ENCODE data around the gene NPHP4.

NPHP4 gene

DNA sequence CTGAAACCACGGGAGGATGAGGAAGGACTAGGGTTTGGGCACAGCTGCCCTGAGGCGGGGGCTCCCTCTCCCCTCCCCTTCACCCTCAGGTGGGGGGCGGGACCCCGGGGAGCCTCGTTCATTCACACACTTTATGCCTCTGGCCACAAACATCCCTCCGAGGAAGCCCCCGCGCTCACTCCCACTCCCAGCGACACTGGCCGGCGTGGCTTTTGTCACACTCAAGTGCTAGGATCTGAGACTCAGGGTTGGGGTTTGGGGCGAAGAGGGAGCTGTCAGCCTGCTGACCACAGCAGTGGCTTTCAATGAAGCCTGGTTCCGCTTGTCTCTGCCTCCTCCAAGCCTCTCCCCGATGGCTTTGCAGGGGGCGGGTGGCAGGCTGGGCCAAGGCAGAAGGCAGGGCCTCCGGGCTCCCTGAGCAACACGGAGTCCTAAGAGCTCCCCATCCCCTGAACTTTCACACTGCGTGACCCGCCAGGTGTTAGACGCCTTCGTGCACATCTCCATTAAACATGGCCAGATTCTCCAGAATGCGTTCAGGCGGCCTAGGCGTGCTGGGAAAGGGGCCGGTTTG lies 178.1 kb downstream of the NPHP4 start:
- H3K36me3 ChIP-seq (ENCODE audit: insufficient read depth, low read length): no peaks in the 10 kb centered on the region
- no peaks in the 10 kb centered on the region for H3K79me2 ChIP-seq (ENCODE audit: insufficient read depth, low read length)
- H3F3A ChIP-seq (ENCODE audit: insufficient read depth, low read length): no peaks in the 10 kb centered on the region
- H3K4me2 ChIP-seq (ENCODE audit: low read length): no peak overlapping the region
- no peaks in the 10 kb centered on the region for H3K9me2 ChIP-seq (ENCODE audit: low read depth, low read length)
- H3K9me3 ChIP-seq (ENCODE audit: low read length): no peaks in the 10 kb centered on the region
- no peak overlapping the region for H3K4me3 ChIP-seq (ENCODE audit: low read depth, low read length, poor library complexity, severe bottlenecking)
- no peaks in the 10 kb centered on the region for H3K27me3 ChIP-seq (ENCODE audit: insufficient read depth, low read length)
- no peak overlapping the region for H2AFZ ChIP-seq (ENCODE audit: low read length)
- no peaks in the 10 kb centered on the region for H4K20me1 ChIP-seq (ENCODE audit: insufficient read depth, low read length)
- TF ChIP-seq, protein P1, sequence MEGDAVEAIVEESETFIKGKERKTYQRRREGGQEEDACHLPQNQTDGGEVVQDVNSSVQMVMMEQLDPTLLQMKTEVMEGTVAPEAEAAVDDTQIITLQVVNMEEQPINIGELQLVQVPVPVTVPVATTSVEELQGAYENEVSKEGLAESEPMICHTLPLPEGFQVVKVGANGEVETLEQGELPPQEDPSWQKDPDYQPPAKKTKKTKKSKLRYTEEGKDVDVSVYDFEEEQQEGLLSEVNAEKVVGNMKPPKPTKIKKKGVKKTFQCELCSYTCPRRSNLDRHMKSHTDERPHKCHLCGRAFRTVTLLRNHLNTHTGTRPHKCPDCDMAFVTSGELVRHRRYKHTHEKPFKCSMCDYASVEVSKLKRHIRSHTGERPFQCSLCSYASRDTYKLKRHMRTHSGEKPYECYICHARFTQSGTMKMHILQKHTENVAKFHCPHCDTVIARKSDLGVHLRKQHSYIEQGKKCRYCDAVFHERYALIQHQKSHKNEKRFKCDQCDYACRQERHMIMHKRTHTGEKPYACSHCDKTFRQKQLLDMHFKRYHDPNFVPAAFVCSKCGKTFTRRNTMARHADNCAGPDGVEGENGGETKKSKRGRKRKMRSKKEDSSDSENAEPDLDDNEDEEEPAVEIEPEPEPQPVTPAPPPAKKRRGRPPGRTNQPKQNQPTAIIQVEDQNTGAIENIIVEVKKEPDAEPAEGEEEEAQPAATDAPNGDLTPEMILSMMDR (IDR thresholded peaks at IDR 0.05; ENCODE audit: low read length): no peak
- no peak for TF ChIP-seq EZH2 (IDR thresholded peaks at IDR 0.05; ENCODE audit: borderline replicate concordance, low read length)
- no peak overlapping the region for H3K9ac ChIP-seq (ENCODE audit: low read length)
- H3K27ac ChIP-seq (ENCODE audit: low read depth, low read length, poor library complexity, severe bottlenecking): no peak overlapping the region
- H3K4me1 ChIP-seq (ENCODE audit: insufficient read depth, low read length, severe bottlenecking): no peaks in the 10 kb centered on the region

DNA sequence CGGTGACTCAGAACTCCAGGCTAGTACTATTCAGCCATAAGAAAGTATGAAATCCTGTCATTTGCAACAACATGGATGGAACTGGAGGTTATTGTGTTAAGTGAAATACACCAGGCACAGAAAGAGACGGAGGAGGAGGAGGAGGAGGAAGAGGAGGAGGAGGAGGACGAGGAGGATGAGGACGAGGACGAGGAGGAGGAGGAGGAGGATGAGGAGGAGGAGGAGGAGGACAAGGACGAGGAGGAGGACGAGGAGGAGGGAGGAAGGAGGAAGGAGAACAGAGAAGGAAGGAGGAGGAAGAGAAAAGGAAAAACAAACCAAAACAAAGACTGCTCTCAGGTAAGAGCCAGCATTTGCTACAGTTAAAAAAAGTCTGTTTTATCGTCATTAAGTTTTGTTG lies 178.7 kb downstream of the NPHP4 start:
- TF ChIP-seq, protein P1 (IDR thresholded peaks at IDR 0.05; ENCODE audit: low read length): no peak
- no peak for TF ChIP-seq EZH2 (IDR thresholded peaks at IDR 0.05; ENCODE audit: borderline replicate concordance, low read length)
- no peak overlapping the region for H2AFZ ChIP-seq (ENCODE audit: low read length)
- H3K9me3 ChIP-seq (ENCODE audit: low read length): no peaks in the 10 kb centered on the region
- H3K36me3 ChIP-seq (ENCODE audit: insufficient read depth, low read length): no peaks in the 10 kb centered on the region
- no peaks in the 10 kb centered on the region for H4K20me1 ChIP-seq (ENCODE audit: insufficient read depth, low read length)
- no peak overlapping the region for H3K27ac ChIP-seq (ENCODE audit: low read depth, low read length, poor library complexity, severe bottlenecking)
- no peaks in the 10 kb centered on the region for H3K27me3 ChIP-seq (ENCODE audit: insufficient read depth, low read length)
- H3K9ac ChIP-seq (ENCODE audit: low read length): no peak overlapping the region
- no peak overlapping the region for H3K4me3 ChIP-seq (ENCODE audit: low read depth, low read length, poor library complexity, severe bottlenecking)
- H3K79me2 ChIP-seq (ENCODE audit: insufficient read depth, low read length): no peaks in the 10 kb centered on the region
- no peak overlapping the region for H3K4me2 ChIP-seq (ENCODE audit: low read length)
- H3K9me2 ChIP-seq (ENCODE audit: low read depth, low read length): no peaks in the 10 kb centered on the region
- no peaks in the 10 kb centered on the region for H3K4me1 ChIP-seq (ENCODE audit: insufficient read depth, low read length, severe bottlenecking)
- no peaks in the 10 kb centered on the region for H3F3A ChIP-seq (ENCODE audit: insufficient read depth, low read length)

All from OCI-LY1 (cell line).